Erythroblast (primary cell): Measurements from ENCODE around the gene PPP2R1B.

Experiments
- DNase-seq, 2 experiments: peaks; one replicate each; lab custom pipeline; 2025; lab: John Stamatoyannopoulos, UW
- GATA1 ChIP-seq: IDR thresholded peaks from 2 replicates; pipeline ENCODE4 v1.6.1; 2011; ENCODE audit warnings: low read depth, mild to moderate bottlenecking, control low read depth, low read length, moderate library complexity
- POLR2A ChIP-seq: IDR thresholded peaks from 2 replicates; pipeline ENCODE4 v1.6.1; 2011; ENCODE audit warnings: mild to moderate bottlenecking, low read length

Gene PPP2R1B

DNA sequence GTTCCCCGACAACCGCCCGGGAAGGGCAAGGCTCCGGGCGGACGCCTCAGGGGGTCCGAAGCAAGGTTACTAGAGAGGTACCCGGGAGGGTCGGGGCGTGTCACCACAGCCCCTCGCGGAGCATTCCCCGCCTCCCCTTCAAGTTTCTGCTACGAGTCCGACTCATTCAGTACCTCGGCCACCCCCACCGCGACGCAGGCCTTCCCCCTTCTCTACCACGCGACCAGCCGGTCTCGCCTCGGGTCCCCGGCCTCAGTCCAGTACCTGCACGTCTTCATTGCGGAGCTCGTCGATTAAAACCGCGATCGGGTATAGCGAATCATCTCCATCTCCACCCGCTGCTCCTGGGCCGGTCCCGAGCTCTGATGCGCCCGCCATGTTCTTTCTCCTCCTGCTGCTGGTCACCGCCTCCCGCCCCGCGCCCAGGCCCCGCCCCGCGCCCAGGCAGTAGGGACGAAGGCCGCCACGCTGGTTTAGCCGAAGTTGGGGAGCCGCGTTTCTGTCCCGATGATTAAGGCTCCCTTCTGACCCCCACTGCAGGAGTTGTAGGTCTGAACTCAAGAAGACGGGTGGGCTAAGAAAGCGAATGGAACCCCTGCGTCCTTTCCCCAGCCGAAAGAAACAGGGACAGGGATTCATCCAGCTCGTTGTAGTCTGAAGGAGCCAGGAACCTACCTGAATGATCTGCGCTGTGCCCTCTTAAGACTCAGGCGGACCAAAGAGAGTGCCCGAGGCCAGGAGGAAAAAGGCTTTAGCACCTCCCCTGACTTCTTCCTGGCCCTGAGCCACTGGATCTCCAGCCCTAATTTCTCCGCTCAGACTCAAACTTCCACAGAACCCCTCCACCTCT is at the start of gene PPP2R1B:
TSS of gene PPP2R1B (minus strand) at position 406 of the 850 bp plus-strand sequence. CDS start at position 378, 28 bp downstream.
- TF ChIP-seq POLR2A = peak; percentile 85
- TF ChIP-seq GATA1 = no peak
- DNase-seq = peak; percentile 84 to 89

DNA sequence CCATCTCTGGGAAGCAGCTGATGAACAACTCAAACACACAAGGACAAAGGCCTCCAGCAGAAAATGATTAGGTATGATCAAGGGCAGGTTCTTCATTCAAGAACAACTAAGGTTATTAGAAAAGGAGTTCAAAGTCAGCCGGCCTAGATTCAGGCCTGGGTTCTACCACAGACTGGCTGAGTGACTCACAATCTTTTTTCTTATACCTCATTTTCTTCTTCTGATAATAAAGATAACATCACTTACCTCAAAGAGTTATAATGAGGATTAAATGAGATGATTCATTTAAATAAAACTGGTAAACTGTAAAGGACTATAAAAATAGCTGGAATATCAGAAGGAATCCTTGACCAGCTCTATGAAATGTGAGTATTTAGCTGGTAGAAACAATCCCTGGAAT is 49.3 kb upstream of the PPP2R1B start:
- TF ChIP-seq POLR2A = no peak
- no peak for TF ChIP-seq GATA1

DNA sequence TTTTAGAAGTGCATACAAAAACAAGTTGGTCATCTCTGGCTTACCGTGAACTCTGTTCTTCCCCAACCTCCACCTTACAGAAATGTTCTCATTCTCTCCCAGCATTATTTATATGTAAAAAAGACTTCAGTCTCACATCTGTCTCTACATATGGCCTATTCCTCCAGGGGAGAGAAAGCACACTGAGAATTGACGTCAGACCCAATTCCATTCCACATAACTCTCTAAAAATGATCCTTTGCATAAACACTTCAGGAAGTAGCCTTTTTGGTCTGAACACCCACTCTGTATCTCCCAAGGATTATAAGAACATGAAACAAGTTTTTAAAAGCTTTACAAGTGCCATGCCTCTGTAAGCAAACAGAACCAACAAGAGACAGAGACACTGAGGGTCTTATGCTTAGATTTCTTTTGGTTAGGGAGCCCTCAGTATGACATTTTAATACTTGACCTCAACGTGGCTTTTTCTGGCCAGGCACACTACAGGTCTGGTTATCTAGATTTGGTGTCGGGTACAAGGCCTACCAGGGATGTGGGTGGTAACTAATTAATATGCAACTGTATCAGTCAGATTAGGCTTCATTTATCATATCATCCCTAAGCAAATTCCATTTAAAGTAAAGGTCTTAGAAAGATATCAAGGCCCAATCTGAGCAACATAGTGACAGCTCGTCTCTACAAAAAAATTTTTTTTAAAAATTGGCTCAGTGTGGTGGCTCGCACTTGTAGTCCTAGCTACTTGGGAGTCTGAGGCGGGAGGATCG is 48.5 kb upstream of the PPP2R1B start:
- TF ChIP-seq POLR2A (no peak), GATA1 (no peak)
- DNase-seq = peak; percentile 43 to 85

More for the DNA sequence above, 49.3 kb upstream of the PPP2R1B start:
- DNase-seq = no peak

DNA sequence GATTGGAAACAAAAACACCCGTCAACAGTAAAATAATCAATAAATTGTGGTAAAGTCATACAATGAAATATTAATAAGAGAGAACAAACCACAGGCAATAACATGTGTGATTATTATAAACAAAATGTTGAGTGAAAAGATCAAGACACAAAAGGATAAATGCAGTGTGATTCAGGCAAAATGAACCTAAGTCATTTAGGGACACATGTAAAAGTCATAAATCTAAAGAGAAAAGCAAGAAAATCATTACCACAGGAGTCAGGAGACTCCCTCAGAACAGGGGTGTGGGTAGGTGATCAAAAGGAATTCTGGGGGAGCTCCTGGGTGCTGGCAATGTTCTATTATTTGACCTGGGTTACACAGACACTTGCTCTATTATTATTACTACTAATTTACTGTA is 47.9 kb upstream of the PPP2R1B start:
- TF ChIP-seq POLR2A (no peak), GATA1 (no peak)
- DNase-seq = no peak

DNA sequence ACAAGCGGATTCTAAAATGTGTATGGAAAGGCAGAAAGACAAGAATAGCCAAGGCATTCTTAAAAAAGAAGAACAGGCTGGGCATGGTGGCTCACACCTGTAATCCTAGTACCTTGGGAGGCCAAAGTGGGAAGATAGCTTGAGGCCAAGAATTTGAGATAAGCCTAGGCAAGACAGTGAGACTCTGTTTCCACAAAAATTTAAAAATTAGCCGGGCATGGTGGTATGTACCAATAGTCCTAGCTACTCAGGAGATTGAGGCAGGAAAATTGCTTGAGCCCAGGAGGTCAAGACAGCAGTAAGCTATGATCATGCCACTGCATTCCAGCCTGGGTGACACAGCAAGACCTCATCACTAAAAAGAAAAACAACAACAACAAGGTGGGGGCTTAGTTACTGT is 46.0 kb upstream of the PPP2R1B start:
- DNase-seq = no peak
- TF ChIP-seq GATA1 = no peak
- TF ChIP-seq POLR2A = no peak

DNA sequence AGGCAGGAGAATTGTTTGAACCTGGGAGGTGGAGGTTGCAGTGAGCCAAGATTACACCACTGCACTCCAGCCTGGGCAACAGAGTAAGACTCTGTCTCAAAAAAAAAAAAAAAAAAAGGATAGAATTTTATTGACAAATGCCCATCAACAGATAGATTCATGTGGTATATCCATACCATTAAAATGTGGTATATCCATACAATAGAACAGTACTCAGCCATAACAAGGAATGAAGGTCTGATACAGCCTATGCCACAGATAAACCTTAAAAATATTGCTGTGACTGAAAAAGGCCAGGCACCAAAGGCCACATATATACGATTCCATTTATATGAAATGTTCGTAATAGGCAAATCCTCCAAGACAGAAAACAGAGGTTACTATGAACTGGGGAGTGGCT is 45.3 kb upstream of the PPP2R1B start:
- TF ChIP-seq GATA1 (no peak), POLR2A (no peak)
- no peak for DNase-seq

DNA sequence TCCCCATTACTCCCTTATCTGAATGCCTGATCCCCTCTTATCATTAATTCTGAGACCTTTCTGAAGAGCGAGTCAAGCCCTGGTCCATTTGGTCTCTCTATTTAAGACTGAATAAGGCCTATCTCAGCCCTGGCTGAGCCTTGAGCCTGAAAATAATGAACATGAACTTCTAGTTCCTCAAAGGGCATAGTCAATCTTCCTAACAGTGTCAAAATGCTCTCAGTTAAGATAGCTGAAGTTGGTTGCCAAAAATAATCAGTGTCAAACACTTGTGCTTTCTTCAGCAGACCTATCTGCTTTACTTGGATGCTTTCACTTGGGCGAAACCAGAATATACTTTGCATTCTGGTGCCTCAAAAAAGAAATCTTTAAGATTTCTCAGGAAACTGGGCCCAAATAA is 42.6 kb upstream of the PPP2R1B start:
- TF ChIP-seq GATA1 (no peak), POLR2A (no peak)
- DNase-seq = no peak

DNA sequence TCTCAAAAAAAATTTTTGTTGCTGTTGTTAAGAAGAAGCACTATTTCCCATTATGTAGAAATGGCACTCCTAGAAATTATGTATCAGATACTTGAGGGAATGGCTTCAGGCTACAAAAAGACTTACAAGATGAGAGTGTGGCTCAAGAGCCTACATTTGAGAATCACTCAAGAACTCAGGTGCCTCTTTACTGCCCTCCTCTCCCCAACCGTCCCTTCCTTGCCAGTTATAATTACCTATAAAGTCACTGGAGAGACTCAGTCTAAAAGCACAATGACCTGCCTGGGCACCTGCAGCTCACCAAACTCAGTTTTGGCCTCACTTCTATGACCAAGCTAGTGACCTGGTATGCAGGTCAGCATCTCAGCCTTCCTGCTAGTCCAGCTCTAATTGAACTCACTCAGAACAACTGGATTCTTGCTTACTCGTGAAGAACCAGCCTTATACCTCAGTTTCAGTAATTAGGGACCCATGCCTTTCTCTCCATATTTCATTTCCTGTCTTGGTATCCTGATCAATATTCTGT is 41.9 kb upstream of the PPP2R1B start:
- DNase-seq = no peak
- TF ChIP-seq GATA1 (no peak), POLR2A (no peak)

DNA sequence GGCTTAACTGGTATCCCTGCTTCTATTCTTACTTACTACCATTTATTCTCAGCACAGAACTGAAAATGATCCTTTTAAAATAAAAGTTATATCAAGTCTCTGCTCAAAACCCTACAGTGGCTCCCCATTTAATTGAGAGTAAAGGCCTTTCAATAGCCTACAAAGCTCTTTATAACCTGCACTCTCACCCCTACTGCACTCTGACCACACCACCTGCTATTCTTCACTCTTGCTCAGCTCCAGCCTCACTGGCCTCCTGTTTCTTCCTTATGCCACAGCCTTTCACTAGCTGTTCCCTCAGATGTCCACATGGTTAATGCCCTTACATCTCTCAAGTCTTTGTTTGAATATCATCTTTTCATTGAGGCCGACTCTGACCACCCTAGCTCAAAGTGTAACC is 40.9 kb upstream of the PPP2R1B start:
- DNase-seq = no peak
- no peak for TF ChIP-seq GATA1
- no peak for TF ChIP-seq POLR2A

DNA sequence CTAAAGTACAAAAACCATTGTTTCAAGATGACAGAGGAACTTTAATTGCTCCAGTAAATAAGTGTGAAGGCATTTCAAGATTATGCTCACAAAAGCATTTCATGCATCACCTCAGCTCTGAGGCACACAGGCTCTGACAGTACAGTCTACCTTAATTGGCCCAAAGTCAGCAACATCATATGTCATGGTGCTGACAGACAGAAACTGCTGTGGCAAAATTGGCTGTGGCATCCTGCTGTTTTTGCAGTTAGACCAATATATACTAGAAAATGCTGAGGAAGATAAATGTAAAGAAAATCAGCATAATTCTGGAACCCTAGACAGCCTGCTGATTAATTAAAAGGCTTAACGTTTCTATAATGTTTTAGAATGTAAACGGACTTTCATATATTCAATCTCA is 34.9 kb upstream of the PPP2R1B start:
- DNase-seq = no peak
- no peak for TF ChIP-seq GATA1
- no peak for TF ChIP-seq POLR2A

DNA sequence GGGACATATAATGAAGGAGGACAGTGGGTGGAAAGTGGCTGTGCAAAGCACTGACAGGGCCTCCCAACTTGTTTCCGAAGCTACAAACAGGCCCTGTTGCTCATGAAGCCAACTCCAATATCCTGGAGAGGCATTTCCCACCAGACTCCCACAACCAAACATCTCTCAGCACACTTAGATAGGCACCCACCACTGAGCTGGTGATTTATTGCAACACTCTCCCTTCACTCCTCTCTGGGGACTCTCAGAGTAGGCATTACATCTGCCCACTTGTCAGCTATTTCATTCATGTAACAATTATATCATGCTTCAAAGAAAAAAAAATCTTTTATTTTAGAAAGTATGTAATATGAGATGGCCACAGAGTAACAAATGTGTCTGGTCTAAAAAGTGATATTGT is 32.1 kb upstream of the PPP2R1B start:
- no peak for DNase-seq
- no peak for TF ChIP-seq GATA1
- no peak for TF ChIP-seq POLR2A

DNA sequence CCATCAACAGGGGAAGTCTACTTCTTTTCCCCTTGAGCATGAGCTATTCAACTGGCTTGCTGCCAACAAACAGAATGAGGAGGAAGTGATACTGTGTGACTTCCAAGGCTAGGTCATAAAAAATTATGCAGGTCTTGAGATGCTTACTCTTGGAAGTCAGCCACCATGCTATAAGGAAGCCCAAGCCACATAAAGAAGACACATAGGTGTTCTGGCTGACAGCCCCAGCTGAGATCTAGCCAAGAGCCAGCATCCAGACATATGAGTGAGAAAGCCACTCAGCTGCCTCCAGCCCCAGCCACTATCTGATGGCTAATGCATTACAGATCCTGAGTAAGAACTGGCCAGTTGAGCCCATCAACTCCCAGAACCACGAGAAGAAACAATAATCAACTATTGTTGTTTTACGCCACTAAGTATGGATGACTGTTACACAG is 31.0 kb upstream of the PPP2R1B start:
- no peak for TF ChIP-seq POLR2A
- no peak for TF ChIP-seq GATA1
- DNase-seq = peak; percentile 46

DNA sequence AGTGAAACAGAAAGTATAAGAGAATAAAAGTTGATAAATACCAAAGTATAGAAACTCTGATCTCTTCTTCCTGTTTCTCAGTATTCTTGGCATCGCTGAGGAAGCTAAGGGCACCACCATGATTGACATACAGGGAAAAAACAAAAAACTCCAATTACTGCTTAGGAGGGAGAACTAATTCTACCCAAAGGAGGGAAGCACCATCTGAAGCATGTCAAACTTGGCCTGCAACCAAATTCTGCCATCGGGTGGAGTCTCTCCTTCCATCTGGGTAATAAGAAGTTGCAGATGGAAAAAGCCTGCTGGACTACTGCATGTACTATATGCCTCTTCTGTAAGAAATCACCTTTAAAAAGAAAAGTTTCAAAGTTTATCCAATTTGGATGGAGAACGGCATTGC is 30.5 kb upstream of the PPP2R1B start:
- TF ChIP-seq POLR2A (no peak), GATA1 (no peak)
- DNase-seq = peak in 1 of 2 experiments; percentile 35
